Vagina (tissue), 2 donors: ENCODE results near the gene FIGN. TPM values are rescaled to one million over a fixed set of nuclear protein-coding genes. Genes with fewer than 3 reads are reported as not detected.

Experiments
- DNase-seq, 2 donors: peaks; one replicate each; pipeline ENCODE4 v3.0.0-alpha.2; 2017; ENCODE audit errors: extremely low spot score in 2 of 2
- H3K27ac ChIP-seq: fragments of 200-600 bp; sonication (generic); one replicate; pipeline ENCODE4 v1.5.1; 2019
- H3K27me3 ChIP-seq: fragments of 200-600 bp; sonication (generic); one replicate; pipeline ENCODE4 v1.5.1; 2019
- H3K36me3 ChIP-seq, 2 donors: fragments of 200-600 bp; sonication (generic); one replicate each; pipeline ENCODE4 v1.5.1; 2017 to 2019
- H3K4me1 ChIP-seq: fragments of 200-600 bp; sonication (generic); one replicate; pipeline ENCODE4 v1.5.1; 2019
- H3K4me3 ChIP-seq, 2 donors: fragments of 200-600 bp; sonication (generic); 1 replicate in 1 of 2; 2 replicates in 1 of 2; pipeline ENCODE4 v1.5.1; 2016 to 2019
- H3K9me3 ChIP-seq: fragments of 200-600 bp; sonication (generic); one replicate; pipeline ENCODE4 v1.5.1; 2019
- POLR2A ChIP-seq, 2 donors: fragments of 450-650 bp; IDR thresholded peaks; one replicate each; pipeline ENCODE4 v1.6.1; 2017; ENCODE audit warnings: antibody characterized with exemption in 2 of 2, mild to moderate bottlenecking in 2 of 2, moderate library complexity in 2 of 2
- POLR2AphosphoS5 ChIP-seq, 2 donors: sonication (generic); formaldehyde crosslinking; IDR thresholded peaks; one replicate each; pipeline ENCODE4 v1.9.0; 2017; ENCODE audit warnings: antibody characterized with exemption in 2 of 2, mild to moderate bottlenecking in 2 of 2, low read depth in 1 of 2; ENCODE audit not compliant: insufficient read depth in 1 of 2
- intact Hi-C: fragments of 100-400 bp; cut with DNase I; formaldehyde crosslinking; loops from one replicate; pipeline ENCODE4 v1.15.1; 2023
- total RNA-seq: library from RNA; depleted of rRNA; stranded (reverse); fragments of >200 nt; gene quantifications from one replicate; pipeline ENCODE4 v1.2.3, GENCODE V29; 2016
- TF ChIP-seq, protein P1 (sequence below), 3 experiments: fragments of 450-650 bp in 2 of 3; fragments of 200-600 bp in 1 of 3; sonication (generic) in 1 of 3; IDR thresholded peaks; one replicate each; pipeline ENCODE4 v1.5.1; 2017 to 2019; ENCODE audit warnings: antibody characterized with exemption in 3 of 3, mild to moderate bottlenecking in 2 of 3, moderate library complexity in 2 of 3

FIGN gene
- total RNA-seq, 1 donor from 2014 or later = 3.2 TPM

DNA sequence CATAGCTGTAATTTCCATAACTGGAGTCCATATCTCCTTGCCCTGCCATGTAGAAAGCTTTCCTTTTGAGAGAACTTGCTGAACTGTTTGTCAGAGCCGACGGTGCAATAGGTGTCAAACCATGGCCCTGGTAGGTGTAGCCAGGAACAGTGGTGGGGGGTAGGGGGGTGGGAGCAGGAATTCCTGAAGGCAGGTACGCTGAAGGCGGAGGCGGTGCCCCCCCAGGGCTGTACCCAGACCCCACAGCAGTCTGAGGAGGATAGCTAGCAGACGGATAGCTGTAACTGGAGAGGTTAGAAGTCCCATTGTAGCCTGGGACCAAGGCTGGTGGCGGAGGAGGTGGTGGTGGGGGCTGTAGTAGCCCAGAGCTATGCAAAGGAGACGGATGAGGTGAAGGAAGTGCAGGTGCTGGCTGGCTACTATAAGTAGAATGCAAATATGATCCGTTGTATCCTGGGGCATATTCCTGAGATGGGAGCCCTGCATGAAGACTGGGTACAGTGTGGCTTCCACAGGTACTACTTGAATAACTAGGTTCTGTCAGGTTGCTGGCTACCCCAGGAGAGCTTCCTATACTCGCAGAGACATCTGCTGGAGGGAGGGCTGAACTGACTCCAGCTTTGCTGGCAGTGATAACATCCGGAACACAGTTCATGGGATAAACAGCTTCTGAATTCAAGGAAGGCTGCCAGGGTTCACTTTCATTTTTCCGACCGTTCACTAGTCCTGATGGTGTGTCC lies 124.8 kb downstream of the FIGN start:
- H3K36me3 ChIP-seq = no peaks in the 10 kb centered on the region

DNA sequence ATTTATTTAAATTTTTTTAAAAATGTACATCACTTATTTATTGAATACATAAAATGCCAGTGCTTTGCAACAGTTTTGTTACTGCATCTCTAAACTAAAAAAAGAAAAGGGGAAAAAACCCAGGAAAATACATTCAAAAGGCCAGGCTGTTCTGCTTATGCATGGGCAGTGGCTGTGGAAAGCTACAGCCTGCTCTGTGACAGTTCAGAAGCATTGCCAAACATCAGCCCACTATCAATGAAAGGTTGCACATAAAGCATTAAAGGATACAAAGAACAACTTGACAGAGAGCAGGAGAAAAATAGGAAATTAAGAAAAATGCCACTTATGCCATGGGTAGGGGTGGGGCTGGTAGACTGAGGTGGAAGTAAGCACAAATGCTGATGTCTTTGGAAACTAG lies 128.2 kb downstream of the FIGN start:
- Histone ChIP-seq H3K4me3 (no peak overlapping the region), H3K4me1 (no peaks in the 10 kb centered on the region), H3K27ac (no peak overlapping the region), H3K36me3 (no peaks in the 10 kb centered on the region), H3K9me3 (no peaks in the 10 kb centered on the region), H3K27me3 (no peaks in the 10 kb centered on the region)
- intact Hi-C loops = no loop called here
- DNase-seq = no peak
- TF ChIP-seq POLR2A (IDR thresholded peaks at IDR 0.05) (no peak), POLR2AphosphoS5 (IDR thresholded peaks at IDR 0.05; ENCODE audit: insufficient read depth in 1 of 2, low read depth in 1 of 2) (no peak)
- TF ChIP-seq, protein P1, sequence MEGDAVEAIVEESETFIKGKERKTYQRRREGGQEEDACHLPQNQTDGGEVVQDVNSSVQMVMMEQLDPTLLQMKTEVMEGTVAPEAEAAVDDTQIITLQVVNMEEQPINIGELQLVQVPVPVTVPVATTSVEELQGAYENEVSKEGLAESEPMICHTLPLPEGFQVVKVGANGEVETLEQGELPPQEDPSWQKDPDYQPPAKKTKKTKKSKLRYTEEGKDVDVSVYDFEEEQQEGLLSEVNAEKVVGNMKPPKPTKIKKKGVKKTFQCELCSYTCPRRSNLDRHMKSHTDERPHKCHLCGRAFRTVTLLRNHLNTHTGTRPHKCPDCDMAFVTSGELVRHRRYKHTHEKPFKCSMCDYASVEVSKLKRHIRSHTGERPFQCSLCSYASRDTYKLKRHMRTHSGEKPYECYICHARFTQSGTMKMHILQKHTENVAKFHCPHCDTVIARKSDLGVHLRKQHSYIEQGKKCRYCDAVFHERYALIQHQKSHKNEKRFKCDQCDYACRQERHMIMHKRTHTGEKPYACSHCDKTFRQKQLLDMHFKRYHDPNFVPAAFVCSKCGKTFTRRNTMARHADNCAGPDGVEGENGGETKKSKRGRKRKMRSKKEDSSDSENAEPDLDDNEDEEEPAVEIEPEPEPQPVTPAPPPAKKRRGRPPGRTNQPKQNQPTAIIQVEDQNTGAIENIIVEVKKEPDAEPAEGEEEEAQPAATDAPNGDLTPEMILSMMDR (IDR thresholded peaks at IDR 0.05) = no peak

More for the DNA sequence above, 124.8 kb downstream of the FIGN start:
- H3K27me3 ChIP-seq = no peaks in the 10 kb centered on the region
- DNase-seq = no peak
- no peak overlapping the region for H3K4me3 ChIP-seq
- H3K4me1 ChIP-seq = no peaks in the 10 kb centered on the region
- no peaks in the 10 kb centered on the region for H3K9me3 ChIP-seq
- H3K27ac ChIP-seq = no peak overlapping the region
- TF ChIP-seq POLR2A (IDR thresholded peaks at IDR 0.05) = no peak
- TF ChIP-seq POLR2AphosphoS5 (IDR thresholded peaks at IDR 0.05; ENCODE audit: insufficient read depth in 1 of 2, low read depth in 1 of 2) = no peak
- TF ChIP-seq, protein P1 (IDR thresholded peaks at IDR 0.05) = no peak
- intact Hi-C loops = no loop called here

DNA sequence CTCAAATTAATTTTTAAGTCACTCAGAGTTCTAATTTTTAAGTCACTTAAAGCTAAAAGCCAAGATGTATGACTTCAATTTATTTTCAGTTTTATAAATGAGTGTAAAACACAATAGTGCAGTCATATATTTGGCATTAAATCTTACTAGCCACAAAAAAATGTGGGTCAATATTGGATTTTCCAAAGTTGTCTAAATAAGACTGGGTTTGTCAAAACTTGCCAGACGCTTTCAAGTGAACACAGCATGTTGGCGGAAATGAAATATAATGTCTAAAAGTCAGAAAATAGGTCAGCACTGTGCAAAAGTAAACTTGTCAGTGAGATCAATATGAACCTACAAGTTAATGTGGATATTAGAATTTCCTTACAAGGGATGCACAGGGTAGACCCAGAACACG lies 128.9 kb downstream of the FIGN start:
- intact Hi-C loops = no loop called here
- no peak for TF ChIP-seq POLR2A (IDR thresholded peaks at IDR 0.05)
- TF ChIP-seq, protein P1 (IDR thresholded peaks at IDR 0.05) = no peak
- TF ChIP-seq POLR2AphosphoS5 (IDR thresholded peaks at IDR 0.05; ENCODE audit: insufficient read depth in 1 of 2, low read depth in 1 of 2) = no peak
- no peak overlapping the region for H3K4me3 ChIP-seq
- H3K36me3 ChIP-seq = no peaks in the 10 kb centered on the region
- no peaks in the 10 kb centered on the region for H3K4me1 ChIP-seq
- no peak for DNase-seq
- H3K9me3 ChIP-seq = no peaks in the 10 kb centered on the region
- H3K27me3 ChIP-seq = no peaks in the 10 kb centered on the region
- H3K27ac ChIP-seq = no peak overlapping the region

DNA sequence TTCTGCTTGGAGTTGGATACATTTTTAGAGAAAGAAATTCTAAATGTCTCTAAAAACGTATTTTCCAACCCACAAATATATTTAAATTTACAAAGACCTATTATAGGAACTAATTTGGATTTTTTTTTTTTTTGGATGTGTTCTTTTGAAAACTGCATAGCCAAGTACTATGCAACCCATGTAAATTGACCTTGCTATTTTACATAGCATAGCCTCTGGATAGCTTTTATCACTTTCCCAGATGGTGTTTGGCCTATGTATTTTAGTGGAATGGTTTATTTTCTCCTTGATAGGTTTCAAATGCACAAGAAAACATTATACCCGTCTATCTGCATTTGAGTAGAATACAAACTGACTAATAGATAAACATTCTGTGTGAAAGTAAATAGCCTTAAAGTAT lies 130.0 kb downstream of the FIGN start:
- intact Hi-C loops = no loop called here
- Histone ChIP-seq H3K36me3 (no peaks in the 10 kb centered on the region), H3K9me3 (no peaks in the 10 kb centered on the region), H3K27ac (no peak overlapping the region), H3K4me3 (no peak overlapping the region), H3K27me3 (no peaks in the 10 kb centered on the region), H3K4me1 (no peaks in the 10 kb centered on the region)
- no peak for TF ChIP-seq POLR2AphosphoS5 (IDR thresholded peaks at IDR 0.05; ENCODE audit: insufficient read depth in 1 of 2, low read depth in 1 of 2)
- TF ChIP-seq, protein P1 (IDR thresholded peaks at IDR 0.05) = no peak
- TF ChIP-seq POLR2A (IDR thresholded peaks at IDR 0.05) = no peak
- no peak for DNase-seq

DNA sequence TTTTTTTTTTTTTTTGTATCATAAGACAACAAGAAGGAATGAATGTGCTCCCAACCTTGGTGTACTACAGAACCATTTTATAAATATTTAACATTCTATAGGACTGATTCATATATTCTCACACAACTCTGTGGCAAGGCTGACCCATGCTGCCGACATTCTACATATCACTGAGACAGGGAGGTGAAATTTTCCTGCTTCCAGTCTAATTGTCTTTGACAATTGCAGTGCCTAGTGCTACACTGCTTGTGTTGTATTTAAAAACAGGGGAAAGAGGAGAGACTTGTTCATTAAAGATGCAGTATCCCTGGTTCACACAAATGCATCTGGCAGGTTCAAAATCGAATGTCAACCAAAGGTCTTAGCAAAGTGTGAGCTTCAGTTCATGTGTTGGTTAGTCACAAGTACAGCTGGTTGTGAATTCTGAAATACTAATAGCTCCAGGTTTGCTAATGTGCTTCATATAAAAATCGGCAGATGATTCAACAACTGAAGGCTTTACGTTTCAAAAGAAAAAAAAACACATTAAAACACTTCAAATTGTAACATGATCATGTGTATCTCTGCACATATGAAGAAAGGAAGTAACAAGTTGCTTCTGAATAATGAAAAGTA lies 130.8 kb downstream of the FIGN start:
- H3K4me3 ChIP-seq = no peak overlapping the region
- TF ChIP-seq POLR2A (IDR thresholded peaks at IDR 0.05) (no peak), POLR2AphosphoS5 (IDR thresholded peaks at IDR 0.05; ENCODE audit: insufficient read depth in 1 of 2, low read depth in 1 of 2) (no peak)
- TF ChIP-seq, protein P1 (IDR thresholded peaks at IDR 0.05) = no peak
- intact Hi-C loops = no loop called here
- no peaks in the 10 kb centered on the region for H3K27me3 ChIP-seq
- H3K27ac ChIP-seq = no peak overlapping the region
- no peaks in the 10 kb centered on the region for H3K9me3 ChIP-seq
- no peaks in the 10 kb centered on the region for H3K36me3 ChIP-seq
- DNase-seq = no peak
- no peaks in the 10 kb centered on the region for H3K4me1 ChIP-seq
